Measurements from ENCODE around the gene CD68.
"Not testable (repeated sequence)": the region's sequence is repeated elsewhere in the genome, so short reads cannot be mapped to it uniquely, and the experiment has no call there.

CD68 gene

GRCh38 chr17:7580604-7581575 is 1.5 kb downstream of the CD68 start:
- no peak for DNase-seq

GRCh38 chr17:7582396-7583252 is 3.2 kb downstream of the CD68 start:
- peak in 2 of 51 donors; percentile 17 to 56 for DNase-seq

- DNase-seq = peak; percentile 82 to 99 (median 95)
These were observed 4.0 kb downstream of the CD68 start, which contains the start of gene MPDU1 for GRCh38 chr17:7583253-7584109. Gene MPDU1 (plus strand): TSS chr17:7583852. CDS start chr17:7583863, 11 bp downstream.

GRCh38 chr17:7586673-7587419 is 7.4 kb downstream of the CD68 start:
- DNase-seq = no peak

GRCh38 chr17:7587420-7588151 is 8.1 kb downstream of the CD68 start:
- no peak for DNase-seq

DNA sequence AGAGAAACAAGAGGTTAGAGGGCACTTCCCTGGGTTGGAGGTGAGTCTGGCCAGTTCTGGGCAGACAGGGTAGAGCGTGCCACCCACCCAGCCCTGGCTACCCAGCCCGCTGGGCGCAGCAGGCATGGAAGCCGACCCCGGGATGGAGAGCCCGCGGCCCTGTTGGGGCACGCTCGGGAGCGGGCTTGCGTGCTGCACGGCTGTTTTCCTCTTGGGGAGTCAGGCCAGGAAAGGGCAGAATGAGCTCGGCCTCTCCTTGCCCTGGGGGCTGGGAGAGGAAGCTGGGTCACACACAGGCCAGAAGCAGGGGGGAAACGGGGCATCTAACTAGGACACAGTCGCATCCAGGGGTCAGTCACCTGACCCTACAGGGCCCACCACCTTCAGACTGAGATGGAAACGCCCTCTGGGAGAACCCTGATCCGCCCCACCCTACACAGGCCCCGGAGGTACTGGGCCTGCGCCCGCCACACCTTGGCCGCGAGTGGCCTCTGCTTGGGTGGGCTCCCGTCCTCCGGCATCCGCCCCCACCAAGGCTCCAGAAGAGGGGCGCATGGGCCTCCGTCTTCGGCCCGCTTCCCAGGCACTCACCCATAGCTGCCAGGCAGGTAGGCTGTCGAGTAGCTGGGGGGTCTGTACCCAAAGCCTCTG is 9.2 kb downstream of the CD68 start:
- peak in 1 of 51 donors; percentile 42 for DNase-seq

GRCh38 chr17:7589204-7589868 is 9.9 kb downstream of the CD68 start:
- DNase-seq = peak in 45 of 51 donors; percentile 26 to 88 (median 73)

- DNase-seq = no peak
These were observed 10.7 kb downstream of the CD68 start, which contains the start of gene SOX15 for GRCh38 chr17:7589891-7590691. Gene SOX15 (minus strand): TSS chr17:7590094. CDS start chr17:7589676, 418 bp downstream.

DNA sequence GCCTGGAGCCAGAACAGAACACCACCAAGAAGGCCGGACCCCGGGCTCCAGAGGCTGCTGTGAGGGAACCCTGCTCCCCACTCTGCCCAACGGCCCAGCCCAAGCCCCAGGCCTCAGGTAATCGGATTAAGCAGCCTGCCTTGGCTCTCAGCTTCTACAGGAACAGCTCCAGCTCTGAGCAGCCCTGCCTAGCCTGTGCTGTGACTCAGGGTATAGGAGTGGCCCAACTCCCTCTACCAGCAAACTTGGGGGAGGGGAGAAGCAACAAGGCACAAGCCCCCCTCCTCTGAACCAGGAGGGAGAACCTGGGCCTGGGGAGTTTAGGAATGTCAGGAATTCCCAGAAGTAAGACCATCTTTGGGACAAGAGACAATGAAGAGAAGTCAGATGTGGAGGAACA is 11.3 kb downstream of the CD68 start:
- no peak for DNase-seq

- DNase-seq = no peak
These were observed 12.2 kb downstream of the CD68 start for GRCh38 chr17:7591596-7591995.

DNA sequence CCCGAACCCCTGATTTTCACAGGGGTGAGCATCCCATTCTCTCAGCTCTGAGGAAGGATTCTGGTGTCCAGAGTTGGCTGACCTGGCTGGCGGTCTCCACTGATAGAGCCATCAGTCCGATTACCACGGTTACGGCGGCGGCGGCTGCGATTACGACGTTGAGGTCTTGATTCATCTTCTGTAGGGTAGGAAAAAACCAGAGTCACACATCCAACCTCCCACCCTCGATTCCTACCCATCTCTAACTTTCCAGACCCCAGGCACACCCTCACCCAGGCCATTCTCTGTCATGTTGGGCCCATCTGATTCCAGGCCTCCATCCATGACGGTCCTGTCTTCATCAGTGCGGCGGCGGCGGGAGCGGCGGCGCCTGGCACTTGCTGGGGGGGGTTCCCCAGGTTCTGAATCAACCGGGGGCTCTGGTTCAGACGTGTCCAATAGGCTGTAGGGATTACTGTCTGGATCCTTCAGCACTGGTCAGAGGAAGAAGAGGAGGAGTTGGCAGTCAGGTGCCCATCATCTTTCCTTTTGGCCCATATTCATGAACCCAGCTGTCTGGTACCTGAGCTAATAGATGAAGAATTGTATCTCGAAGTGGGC is 13.1 kb downstream of the CD68 start:
- no peak for DNase-seq

DNA sequence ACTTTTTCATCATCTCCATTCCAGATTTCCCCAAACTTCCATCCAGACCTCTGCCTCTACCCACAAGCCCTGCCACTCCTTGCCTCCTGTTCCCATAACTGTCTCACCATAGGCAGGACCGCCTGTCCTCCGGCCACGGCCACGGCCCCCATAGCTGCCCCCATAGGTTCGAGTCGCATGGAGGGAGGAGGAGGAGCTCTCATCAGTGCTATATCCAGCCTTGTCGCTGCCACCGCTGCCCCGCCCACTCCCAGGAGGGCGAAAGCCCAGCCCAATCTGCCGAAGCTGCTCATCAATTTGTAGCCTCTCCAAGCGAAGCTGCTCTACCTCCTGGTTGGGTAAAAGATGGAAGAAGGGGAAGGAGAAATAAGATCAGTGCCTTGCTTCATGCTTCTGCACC is 13.9 kb downstream of the CD68 start:
- no peak for DNase-seq

- DNase-seq = not testable (repeated sequence)
These were observed 18.1 kb downstream of the CD68 start for GRCh38 chr17:7597561-7597960.

DNA sequence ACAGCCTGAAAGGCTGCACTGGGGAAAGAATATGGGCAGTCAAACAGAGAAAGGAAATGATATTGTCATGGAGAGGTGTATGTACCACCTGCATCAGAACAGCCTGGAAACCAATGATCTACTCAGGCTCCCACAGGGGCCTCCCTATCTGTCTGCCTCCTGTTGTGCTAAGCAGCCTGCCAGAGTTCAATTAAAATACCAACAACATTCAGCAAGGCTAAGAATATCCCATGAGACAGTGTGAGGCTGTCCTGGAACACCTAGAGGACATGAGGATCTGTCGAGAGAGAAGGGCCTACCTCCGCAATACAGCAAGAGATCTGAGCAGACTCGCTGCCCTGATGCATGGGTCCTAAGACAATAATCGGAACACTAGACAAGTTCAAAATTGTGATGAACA is 26.8 kb downstream of the CD68 start:
- no peak for DNase-seq

DNA sequence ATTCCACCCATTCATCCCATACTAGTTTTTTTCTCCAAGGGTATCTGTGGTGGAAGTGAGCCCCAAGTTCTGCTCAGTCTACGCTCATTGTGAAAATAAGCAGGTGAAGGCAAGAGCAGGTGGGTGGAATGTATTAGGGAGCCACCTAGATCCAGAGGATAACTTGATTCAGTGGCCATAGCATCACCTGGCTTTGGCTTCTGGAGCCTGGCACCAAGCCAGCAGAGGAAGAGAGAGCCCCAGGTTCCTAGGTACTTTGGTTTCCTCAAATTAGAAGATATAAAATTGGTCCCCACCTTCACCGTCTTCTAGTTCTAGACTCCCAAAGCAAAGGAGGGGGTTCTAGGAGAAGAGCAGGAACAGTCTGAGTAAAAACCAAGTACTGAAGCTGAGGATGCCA is 31.2 kb downstream of the CD68 start:
- DNase-seq = no peak

GRCh38 chr17:7611635-7612293 is 32.3 kb downstream of the CD68 start:
- no peak for DNase-seq

- DNase-seq = no peak
These were observed 32.8 kb downstream of the CD68 start for GRCh38 chr17:7612294-7612640.

Data from hypothalamus (tissue), 51 donors.